ENCODE measurements around the gene KIFC3. TPM values are rescaled to one million over a fixed set of nuclear protein-coding genes. Genes with fewer than 3 reads are reported as not detected.

Gene KIFC3
- total and polyA plus RNA-seq, 2 of the 8 experiments (the other 6 are each of a cell fraction or from before 2014, with no cell fraction given), result 2.1 to 7.1 TPM

GRCh38 chr16:57734308-57734924 is 67.9 kb downstream of the KIFC3 start:
- Histone ChIP-seq H3K4ac (replicated peaks; ENCODE audit: insufficient read length, low read depth, low read length) (peak overlapping the region; percentile 36), H4K20me1 (replicated peaks in 1 of 2; ENCODE audit: control insufficient read depth in 1 of 2, insufficient read depth in 2 of 2, low read length in 2 of 2) (no peaks in the 10 kb centered on the region), H3K36me3 (ENCODE audit: control insufficient read depth in 2 of 4, insufficient read depth in 4 of 4, low read length in 3 of 4) (peaks cover 0 to 5% (median 0%) of the 10 kb centered on the region in 4 experiments; a peak in 3 of 8 replicates), H3K14ac (ENCODE audit: insufficient read length) (no peak overlapping the region), H2BK20ac (ENCODE audit: low read length) (no peak overlapping the region), H3K27me3 (replicated peaks in 1 of 4; ENCODE audit: control insufficient read depth in 3 of 4, extremely low read depth in 1 of 4, insufficient read depth in 3 of 4, low read length in 3 of 4) (no peaks in the 10 kb centered on the region; a peak in 1 of 7 replicates), H3K18ac (ENCODE audit: extremely low read depth, low read length) (peak overlapping the region; percentile 85), H4K91ac (replicated peaks; ENCODE audit: insufficient read length, low read length) (no peak overlapping the region), H3K9me3 (ENCODE audit: insufficient read depth in 2 of 2, low read depth in 1 of 2, low read length in 1 of 2) (no peaks in the 10 kb centered on the region; a peak in 1 of 4 replicates), H3K56ac (replicated peaks; ENCODE audit: insufficient read length, low read depth, low read length) (peak overlapping the region; percentile 62), H2BK12ac (ENCODE audit: low read depth, low read length) (peak overlapping the region; percentile 39; the same call in 1 of the 2 replicates), H3K9ac (replicated peaks in 1 of 4; ENCODE audit: extremely low read depth in 1 of 4, low read depth in 3 of 4, low read length in 3 of 4) (peak overlapping the region in 3 of 4 experiments; percentile 88 to 98 (median 91); a peak in 6 of 7 replicates), H2AK5ac (ENCODE audit: low read depth, low read length) (0 out of 2 replicates have a peak overlapping the region, but pooled peaks have one; percentile 53), H3K79me1 (ENCODE audit: low read depth, low read length) (no peaks in the 10 kb centered on the region), H2BK15ac (ENCODE audit: low read length) (no peak overlapping the region), H4K8ac (ENCODE audit: extremely low read depth, insufficient read depth, low read length) (peak overlapping the region; percentile 93; the same call in 1 of the 2 replicates), H2AFZ (ENCODE audit: low read length) (no peak overlapping the region; the same call in 1 of the 2 replicates), H3K23ac (ENCODE audit: insufficient read length) (no peak overlapping the region), H3K4me1 (replicated peaks in 1 of 4; ENCODE audit: control insufficient read depth in 3 of 4, insufficient read depth in 4 of 4, low read length in 3 of 4) (peaks cover 0 to 15% (median 4%) of the 10 kb centered on the region in 4 experiments; a peak in 6 of 7 replicates), H4K5ac (ENCODE audit: insufficient read length, low read depth, low read length) (peak overlapping the region; percentile 31), H3K23me2 (ENCODE audit: low read depth, low read length) (peaks cover 22% of the 10 kb centered on the region; the same call in 1 of the 2 replicates), H3K27ac (ENCODE audit: low read depth, low read length) (peak overlapping the region; percentile 89), H3K79me2 (ENCODE audit: control insufficient read depth in 1 of 2, insufficient read depth in 2 of 2, low read length in 2 of 2) (no peaks in the 10 kb centered on the region; a peak in 1 of 4 replicates), H3K4me2 (ENCODE audit: insufficient read depth in 1 of 2, low read depth in 2 of 2, low read length in 2 of 2) (peak overlapping the region; percentile 65 to 78), H2BK5ac (ENCODE audit: low read depth, low read length) (peak overlapping the region; percentile 90), H2BK120ac (replicated peaks; ENCODE audit: low read depth, low read length) (no peak overlapping the region), H3K4me3 (ENCODE audit: extremely low read depth in 1 of 4, insufficient read depth in 2 of 4, low read depth in 3 of 4, low read length in 4 of 4) (peak overlapping the region; percentile 73 to 93 (median 86))
- WGBS, 2 experiments (ENCODE audit: extremely low coverage in 1 of 2, insufficient coverage in 1 of 2, insufficient read length in 1 of 2, insufficient replicate concordance in 2 of 2, low coverage in 1 of 2, low lambda C conversion rate in 2 of 2, missing lambda C conversion rate in 1 of 2), result 71% methylated on average over 20 of the region's 20 CpGs; no CpG with 5 or more reads in 1 of the 2 experiments
- ChIA-PET POLR2A (ENCODE audit: partially characterized antibody) (interaction anchor here (0.6 to 4.2 kb wide), 18 partner anchors 9 to 159 kb away, joined by 3 to 22 read pairs (median 4); partner anchors contain the start of gene ADGRG3), CTCF (ENCODE audit: partially characterized antibody) (interaction anchor here (1.0 to 2.8 kb wide), 9 partner anchors 10 to 172 kb away, joined by 3 to 24 read pairs (median 4); no protein-coding TSS in a partner anchor)
- DNase-seq (ENCODE audit: low read depth in 1 of 2, low spot score in 2 of 2), result no peak
- no peak for FAIRE-seq
- TF ChIP-seq PHF8 (conservative IDR thresholded peaks at IDR 0.05; ENCODE audit: low read depth, low read length), result no peak
- TF ChIP-seq HDAC2 (IDR thresholded peaks at IDR 0.05; ENCODE audit: borderline replicate concordance in 1 of 2, low read depth in 2 of 2, low read length in 2 of 2), result no peak; a peak in 1 of 4 replicates
- TF ChIP-seq CEBPB (IDR thresholded peaks at IDR 0.05; ENCODE audit: low read depth, low read length), result no peak
- no peak for TF ChIP-seq CBX8 (IDR thresholded peaks at IDR 0.05; ENCODE audit: borderline replicate concordance, low read depth, low read length)
- TF ChIP-seq RXRA (IDR thresholded peaks at IDR 0.05; ENCODE audit: insufficient read depth, low read depth, low read length), result no peak
- no peak for TF ChIP-seq TAF7 (optimal IDR thresholded peaks at IDR 0.05; ENCODE audit: borderline replicate concordance, low read depth, low read length)
- no peak for TF ChIP-seq CREB1 (IDR thresholded peaks at IDR 0.05)
- TF ChIP-seq SIN3A (conservative IDR thresholded peaks at IDR 0.05 in 1 of 2, IDR thresholded peaks at IDR 0.05 in 1 of 2; ENCODE audit: low read depth in 1 of 2, low read length in 2 of 2), result no peak
- no peak for TF ChIP-seq NRF1 (IDR thresholded peaks at IDR 0.05; ENCODE audit: low read depth, low read length)
- no peak for TF ChIP-seq MAFK (IDR thresholded peaks at IDR 0.05; ENCODE audit: low read depth, low read length)
- TF ChIP-seq ASH2L (IDR thresholded peaks at IDR 0.05; ENCODE audit: low read length), result no peak
- TF ChIP-seq POLR2A (IDR thresholded peaks at IDR 0.05; ENCODE audit: control extremely low read depth in 1 of 2, low read depth in 2 of 2, low read length in 2 of 2), result no peak
